ENCODE data around the gene SANBR. TPM values are rescaled to one million over a fixed set of nuclear protein-coding genes. Genes with fewer than 3 reads are reported as not detected.

The SANBR gene
- total RNA-seq, 2 donors from 2014 or later, result 5.2 to 6.9 TPM

- intact Hi-C loops (cut with DNase I), result no loop called here
- 97% methylated on average over 3 of the region's 3 CpGs for WGBS, 2 donors
- no peak for ATAC-seq
Observed at GRCh38 chr2:61096438-61096837, 30.8 kb downstream of the SANBR start.

GRCh38 chr2:61100801-61101200, 35.1 kb downstream of the SANBR start:
- TF ChIP-seq POLR2A (IDR thresholded peaks at IDR 0.05) (no peak), CTCF (IDR thresholded peaks at IDR 0.05) (no peak)
- H3K9me3 ChIP-seq, result no peaks in the 10 kb centered on the region
- H3K4me3 ChIP-seq, result no peak overlapping the region
- no peaks in the 10 kb centered on the region for H3K4me1 ChIP-seq
- no peaks in the 10 kb centered on the region for H3K36me3 ChIP-seq (replicated peaks in 1 of 2; ENCODE audit: insufficient read depth in 1 of 2, low read depth in 2 of 2)
- no peak for DNase-seq
- no peak for ATAC-seq
- H3K27me3 ChIP-seq, result no peaks in the 10 kb centered on the region
- intact Hi-C loops (cut with DNase I), result no loop called here
- H3K27ac ChIP-seq, result no peak overlapping the region
- WGBS, 2 donors, result 95 to 99% methylated on average over 4 of the region's 4 CpGs

More at GRCh38 chr2:61096438-61096837, 30.8 kb downstream of the SANBR start:
- H3K27ac ChIP-seq, result no peak overlapping the region
- no peak overlapping the region for H3K4me3 ChIP-seq
- no peaks in the 10 kb centered on the region for H3K4me1 ChIP-seq
- TF ChIP-seq CTCF (IDR thresholded peaks at IDR 0.05) (no peak), POLR2A (IDR thresholded peaks at IDR 0.05) (no peak)
- no peak for DNase-seq
- H3K27me3 ChIP-seq, result no peaks in the 10 kb centered on the region
- no peaks in the 10 kb centered on the region for H3K36me3 ChIP-seq (replicated peaks in 1 of 2; ENCODE audit: insufficient read depth in 1 of 2, low read depth in 2 of 2)
- no peaks in the 10 kb centered on the region for H3K9me3 ChIP-seq

- Histone ChIP-seq H3K36me3 (replicated peaks in 1 of 2; ENCODE audit: insufficient read depth in 1 of 2, low read depth in 2 of 2) (no peaks in the 10 kb centered on the region), H3K27me3 (no peaks in the 10 kb centered on the region), H3K4me3 (no peak overlapping the region), H3K27ac (no peak overlapping the region), H3K9me3 (no peaks in the 10 kb centered on the region), H3K4me1 (no peaks in the 10 kb centered on the region)
- DNase-seq (no peak), ATAC-seq (no peak)
- intact Hi-C loops (cut with DNase I), result no loop called here
- WGBS, 2 donors, result 80 to 83% methylated on average over 2 of the region's 2 CpGs
- no peak for TF ChIP-seq CTCF (IDR thresholded peaks at IDR 0.05)
- no peak for TF ChIP-seq POLR2A (IDR thresholded peaks at IDR 0.05)
Observed at GRCh38 chr2:61109291-61109690, 43.6 kb downstream of the SANBR start.

- DNase-seq, result no peak
- intact Hi-C loops (cut with DNase I), result no loop called here
- Histone ChIP-seq H3K4me3 (no peak overlapping the region), H3K9me3 (no peaks in the 10 kb centered on the region), H3K36me3 (replicated peaks in 1 of 2; ENCODE audit: insufficient read depth in 1 of 2, low read depth in 2 of 2) (no peaks in the 10 kb centered on the region), H3K4me1 (no peaks in the 10 kb centered on the region), H3K27ac (no peak overlapping the region), H3K27me3 (no peaks in the 10 kb centered on the region)
- no peak for ATAC-seq
- TF ChIP-seq POLR2A (IDR thresholded peaks at IDR 0.05), result no peak
- no peak for TF ChIP-seq CTCF (IDR thresholded peaks at IDR 0.05)
Observed at GRCh38 chr2:61111708-61112107, 46.0 kb downstream of the SANBR start.

GRCh38 chr2:61114147-61114546, 48.5 kb downstream of the SANBR start:
- Histone ChIP-seq H3K36me3 (replicated peaks in 1 of 2; ENCODE audit: insufficient read depth in 1 of 2, low read depth in 2 of 2) (no peaks in the 10 kb centered on the region), H3K27me3 (no peaks in the 10 kb centered on the region), H3K4me3 (no peak overlapping the region), H3K27ac (no peak overlapping the region), H3K9me3 (no peaks in the 10 kb centered on the region), H3K4me1 (no peaks in the 10 kb centered on the region)
- 88 to 93% methylated on average over 6 of the region's 6 CpGs for WGBS, 2 donors
- TF ChIP-seq CTCF (IDR thresholded peaks at IDR 0.05) (no peak), POLR2A (IDR thresholded peaks at IDR 0.05) (no peak)
- intact Hi-C loops (cut with DNase I), result no loop called here
- no peak for ATAC-seq
- no peak for DNase-seq

Other genes starting within 250 kb of the SANBR start
- gene REL, start 184.3 kb upstream of the SANBR start, total RNA-seq, result 10 to 100 TPM; 10.4 to 11.2 TPM
- gene PEX13, start 48.2 kb upstream of the SANBR start, total RNA-seq, result 10 to 100 TPM; 18.2 to 19.8 TPM
- gene PUS10, start 47.6 kb upstream of the SANBR start, total RNA-seq, result 10 to 100 TPM in 1 of 2 donors, 1 to 10 TPM in 1; 3.6 to 15.6 TPM
- gene C2orf74, start 96.3 kb downstream of the SANBR start, total RNA-seq, result 10 to 100 TPM in 1 of 2 donors, 1 to 10 TPM in 1; 3.9 to 25.7 TPM